Dendritic cell treated with granulocyte-macrophage colony-stimulating factor and Interleukin-4, amounts not matched to agents 40 ng/mL and 50 ng/mL, for 4 days (primary cell): Measurements from ENCODE around the gene SLC15A1.

Source experiments
- H3K27ac Mint-ChIP-seq: one replicate; pipeline ENCODE4 v1.8.0; 2022; ENCODE audit warnings: mild to moderate bottlenecking, mixed read lengths
- H3K27me3 Mint-ChIP-seq: one replicate; pipeline ENCODE4 v1.8.0; 2022; ENCODE audit warnings: mild to moderate bottlenecking, mixed read lengths
- H3K36me3 Mint-ChIP-seq: one replicate; pipeline ENCODE4 v1.8.0; 2022; ENCODE audit warnings: low read depth, mixed read lengths
- H3K4me1 Mint-ChIP-seq: one replicate; pipeline ENCODE4 v1.8.0; 2022; ENCODE audit warnings: low read depth, mixed read lengths
- H3K4me3 Mint-ChIP-seq: one replicate; pipeline ENCODE4 v1.8.0; 2022; ENCODE audit warnings: mild to moderate bottlenecking, moderate library complexity, mixed read lengths
- H3K9me3 Mint-ChIP-seq: one replicate; pipeline ENCODE4 v1.8.0; 2022; ENCODE audit warnings: mixed read lengths
- intact Hi-C: fragments of 100-400 bp; cut with micrococcal nuclease; formaldehyde crosslinking; loops from one replicate; pipeline ENCODE4 v1.15.0; 2022

SLC15A1 gene

GRCh38 chr13:98775386-98775785, 22.9 kb upstream of the SLC15A1 start:
- intact Hi-C loops: no loop called here
- no peaks in the 10 kb centered on the region for H3K9me3 Mint-ChIP-seq
- H3K4me3 Mint-ChIP-seq: no peak overlapping the region
- H3K27ac Mint-ChIP-seq: no peak overlapping the region
- no peaks in the 10 kb centered on the region for H3K27me3 Mint-ChIP-seq
- no peaks in the 10 kb centered on the region for H3K36me3 Mint-ChIP-seq
- H3K4me1 Mint-ChIP-seq: no peaks in the 10 kb centered on the region

GRCh38 chr13:98774776-98775175, 22.3 kb upstream of the SLC15A1 start:
- Mint-ChIP-seq H3K27ac (no peak overlapping the region), H3K27me3 (no peaks in the 10 kb centered on the region), H3K36me3 (no peaks in the 10 kb centered on the region), H3K4me1 (no peaks in the 10 kb centered on the region), H3K9me3 (no peaks in the 10 kb centered on the region), H3K4me3 (no peak overlapping the region)
- intact Hi-C loops: no loop called here

- H3K27me3 Mint-ChIP-seq: no peaks in the 10 kb centered on the region
- H3K4me1 Mint-ChIP-seq: no peaks in the 10 kb centered on the region
- H3K4me3 Mint-ChIP-seq: no peak overlapping the region
- H3K9me3 Mint-ChIP-seq: no peaks in the 10 kb centered on the region
- intact Hi-C loops: no loop called here
- H3K36me3 Mint-ChIP-seq: no peaks in the 10 kb centered on the region
- no peak overlapping the region for H3K27ac Mint-ChIP-seq
Observed at GRCh38 chr13:98773921-98774320, 21.4 kb upstream of the SLC15A1 start.

GRCh38 chr13:98772794-98773452, 20.5 kb upstream of the SLC15A1 start:
- no peaks in the 10 kb centered on the region for H3K27me3 Mint-ChIP-seq
- H3K36me3 Mint-ChIP-seq: no peaks in the 10 kb centered on the region
- no peak overlapping the region for H3K4me3 Mint-ChIP-seq
- intact Hi-C loops: no loop called here
- no peak overlapping the region for H3K27ac Mint-ChIP-seq
- H3K4me1 Mint-ChIP-seq: no peaks in the 10 kb centered on the region
- no peaks in the 10 kb centered on the region for H3K9me3 Mint-ChIP-seq

- Mint-ChIP-seq H3K27me3 (no peaks in the 10 kb centered on the region), H3K27ac (no peak overlapping the region), H3K9me3 (no peaks in the 10 kb centered on the region)
Observed at GRCh38 chr13:98771838-98772611, 19.6 kb upstream of the SLC15A1 start.

GRCh38 chr13:98769736-98770135, 17.3 kb upstream of the SLC15A1 start:
- no peak overlapping the region for H3K27ac Mint-ChIP-seq
- no peaks in the 10 kb centered on the region for H3K27me3 Mint-ChIP-seq
- no peak overlapping the region for H3K4me3 Mint-ChIP-seq
- H3K9me3 Mint-ChIP-seq: no peaks in the 10 kb centered on the region
- intact Hi-C loops: no loop called here
- H3K36me3 Mint-ChIP-seq: no peaks in the 10 kb centered on the region
- H3K4me1 Mint-ChIP-seq: no peaks in the 10 kb centered on the region

More at GRCh38 chr13:98771838-98772611, 19.6 kb upstream of the SLC15A1 start:
- intact Hi-C loops: no loop called here
- no peaks in the 10 kb centered on the region for H3K36me3 Mint-ChIP-seq
- no peaks in the 10 kb centered on the region for H3K4me1 Mint-ChIP-seq
- no peak overlapping the region for H3K4me3 Mint-ChIP-seq

- Mint-ChIP-seq H3K27me3 (no peaks in the 10 kb centered on the region), H3K9me3 (no peaks in the 10 kb centered on the region), H3K27ac (no peak overlapping the region), H3K36me3 (no peaks in the 10 kb centered on the region), H3K4me1 (no peaks in the 10 kb centered on the region), H3K4me3 (no peak overlapping the region)
- intact Hi-C loops: no loop called here
Observed at GRCh38 chr13:98768522-98768921, 16.1 kb upstream of the SLC15A1 start.

GRCh38 chr13:98766697-98767096, 14.2 kb upstream of the SLC15A1 start:
- Mint-ChIP-seq H3K27ac (no peak overlapping the region), H3K4me3 (no peak overlapping the region), H3K36me3 (no peaks in the 10 kb centered on the region), H3K9me3 (no peaks in the 10 kb centered on the region), H3K27me3 (no peaks in the 10 kb centered on the region), H3K4me1 (no peaks in the 10 kb centered on the region)
- intact Hi-C loops: no loop called here

- Mint-ChIP-seq H3K4me3 (no peak overlapping the region), H3K9me3 (peaks cover 3% of the 10 kb centered on the region), H3K27ac (no peak overlapping the region), H3K27me3 (no peaks in the 10 kb centered on the region), H3K36me3 (no peaks in the 10 kb centered on the region), H3K4me1 (no peaks in the 10 kb centered on the region)
- intact Hi-C loops: no loop called here
Observed at GRCh38 chr13:98765996-98766519, 13.6 kb upstream of the SLC15A1 start.

- peaks cover 15% of the 10 kb centered on the region for H3K9me3 Mint-ChIP-seq
- no peak overlapping the region for H3K4me3 Mint-ChIP-seq
- intact Hi-C loops: no loop called here
- H3K36me3 Mint-ChIP-seq: no peaks in the 10 kb centered on the region
- peaks cover 2% of the 10 kb centered on the region for H3K27me3 Mint-ChIP-seq
- H3K27ac Mint-ChIP-seq: no peak overlapping the region
- H3K4me1 Mint-ChIP-seq: no peaks in the 10 kb centered on the region
Observed at GRCh38 chr13:98761986-98762616, 9.6 kb upstream of the SLC15A1 start.

GRCh38 chr13:98761126-98761985, 8.9 kb upstream of the SLC15A1 start:
- H3K4me1 Mint-ChIP-seq: no peaks in the 10 kb centered on the region
- H3K9me3 Mint-ChIP-seq: peaks cover 15% of the 10 kb centered on the region
- H3K27ac Mint-ChIP-seq: no peak overlapping the region
- H3K36me3 Mint-ChIP-seq: no peaks in the 10 kb centered on the region
- intact Hi-C loops: no loop called here
- H3K4me3 Mint-ChIP-seq: no peak overlapping the region
- H3K27me3 Mint-ChIP-seq: peaks cover 2% of the 10 kb centered on the region

- Mint-ChIP-seq H3K27me3 (peaks cover 44% of the 10 kb centered on the region), H3K36me3 (no peaks in the 10 kb centered on the region), H3K9me3 (peaks cover 18% of the 10 kb centered on the region), H3K4me1 (no peaks in the 10 kb centered on the region), H3K4me3 (no peak overlapping the region), H3K27ac (no peak overlapping the region)
- intact Hi-C loops: no loop called here
Observed at GRCh38 chr13:98755729-98756128, 3.3 kb upstream of the SLC15A1 start.

GRCh38 chr13:98755116-98755515, 2.6 kb upstream of the SLC15A1 start:
- H3K27me3 Mint-ChIP-seq: peaks cover 50% of the 10 kb centered on the region
- no peak overlapping the region for H3K27ac Mint-ChIP-seq
- peaks cover 12% of the 10 kb centered on the region for H3K9me3 Mint-ChIP-seq
- no peaks in the 10 kb centered on the region for H3K36me3 Mint-ChIP-seq
- intact Hi-C loops: no loop called here
- no peaks in the 10 kb centered on the region for H3K4me1 Mint-ChIP-seq
- H3K4me3 Mint-ChIP-seq: no peak overlapping the region
